ENCODE results near the gene PAF1.
A peak's percentile ranks its signal among the peaks of the same experiment; 100 is the strongest.

Gene PAF1

DNA sequence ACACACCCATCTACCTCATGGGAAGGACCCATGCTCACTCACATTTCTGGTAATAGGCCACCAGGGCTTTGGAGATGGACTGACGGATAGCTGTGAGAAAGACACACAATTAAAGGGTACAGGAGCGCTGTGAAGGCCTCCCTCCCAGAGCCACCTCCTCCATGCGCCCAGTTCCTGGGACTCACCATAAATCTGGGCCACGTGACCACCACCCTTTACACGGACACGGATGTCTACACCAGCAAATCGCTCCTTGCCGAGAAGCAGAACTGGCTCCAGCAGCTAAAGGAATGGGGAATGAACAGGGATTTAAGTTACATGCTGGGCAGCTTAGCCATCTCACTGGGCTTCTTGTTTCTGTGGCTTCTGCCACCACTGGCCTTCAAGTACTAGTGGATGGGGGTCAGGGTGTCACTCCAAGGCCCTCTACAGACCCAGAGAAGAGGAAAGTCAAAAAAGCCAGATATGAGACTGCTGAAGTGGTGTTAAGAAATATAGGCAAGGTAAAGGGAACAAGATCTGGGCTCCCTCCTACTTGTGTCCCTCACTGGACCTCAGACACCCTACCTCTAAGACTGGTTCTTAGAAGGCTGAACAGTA is 42.7 kb upstream of the PAF1 start:
- Histone ChIP-seq H3K27ac (no peak overlapping the region), H3K4me3 (peak overlapping the region; percentile 97)
- DNase-seq (ENCODE audit: low spot score) = no peak
- TF ChIP-seq, protein P1, sequence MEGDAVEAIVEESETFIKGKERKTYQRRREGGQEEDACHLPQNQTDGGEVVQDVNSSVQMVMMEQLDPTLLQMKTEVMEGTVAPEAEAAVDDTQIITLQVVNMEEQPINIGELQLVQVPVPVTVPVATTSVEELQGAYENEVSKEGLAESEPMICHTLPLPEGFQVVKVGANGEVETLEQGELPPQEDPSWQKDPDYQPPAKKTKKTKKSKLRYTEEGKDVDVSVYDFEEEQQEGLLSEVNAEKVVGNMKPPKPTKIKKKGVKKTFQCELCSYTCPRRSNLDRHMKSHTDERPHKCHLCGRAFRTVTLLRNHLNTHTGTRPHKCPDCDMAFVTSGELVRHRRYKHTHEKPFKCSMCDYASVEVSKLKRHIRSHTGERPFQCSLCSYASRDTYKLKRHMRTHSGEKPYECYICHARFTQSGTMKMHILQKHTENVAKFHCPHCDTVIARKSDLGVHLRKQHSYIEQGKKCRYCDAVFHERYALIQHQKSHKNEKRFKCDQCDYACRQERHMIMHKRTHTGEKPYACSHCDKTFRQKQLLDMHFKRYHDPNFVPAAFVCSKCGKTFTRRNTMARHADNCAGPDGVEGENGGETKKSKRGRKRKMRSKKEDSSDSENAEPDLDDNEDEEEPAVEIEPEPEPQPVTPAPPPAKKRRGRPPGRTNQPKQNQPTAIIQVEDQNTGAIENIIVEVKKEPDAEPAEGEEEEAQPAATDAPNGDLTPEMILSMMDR (IDR thresholded peaks at IDR 0.05) = no peak

DNA sequence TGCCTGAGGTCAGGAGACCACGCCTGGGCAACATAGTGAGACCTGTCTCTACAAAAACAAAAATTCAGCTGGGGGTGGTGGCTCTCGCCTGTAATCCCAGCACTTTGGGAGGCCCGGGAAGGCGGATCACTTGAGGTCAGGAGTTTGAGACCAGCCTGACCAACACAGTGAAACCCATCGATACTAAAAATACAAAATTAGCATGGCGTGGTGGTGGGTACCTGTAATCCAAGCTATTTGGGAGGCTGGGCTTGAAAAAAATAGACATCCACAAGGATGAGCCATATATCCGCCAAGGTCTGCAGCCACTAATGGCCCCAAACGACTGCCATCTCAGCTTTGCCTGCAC is 41.7 kb upstream of the PAF1 start:
- no peak overlapping the region for H3K27ac ChIP-seq
- TF ChIP-seq, protein P1 (IDR thresholded peaks at IDR 0.05) = no peak

DNA sequence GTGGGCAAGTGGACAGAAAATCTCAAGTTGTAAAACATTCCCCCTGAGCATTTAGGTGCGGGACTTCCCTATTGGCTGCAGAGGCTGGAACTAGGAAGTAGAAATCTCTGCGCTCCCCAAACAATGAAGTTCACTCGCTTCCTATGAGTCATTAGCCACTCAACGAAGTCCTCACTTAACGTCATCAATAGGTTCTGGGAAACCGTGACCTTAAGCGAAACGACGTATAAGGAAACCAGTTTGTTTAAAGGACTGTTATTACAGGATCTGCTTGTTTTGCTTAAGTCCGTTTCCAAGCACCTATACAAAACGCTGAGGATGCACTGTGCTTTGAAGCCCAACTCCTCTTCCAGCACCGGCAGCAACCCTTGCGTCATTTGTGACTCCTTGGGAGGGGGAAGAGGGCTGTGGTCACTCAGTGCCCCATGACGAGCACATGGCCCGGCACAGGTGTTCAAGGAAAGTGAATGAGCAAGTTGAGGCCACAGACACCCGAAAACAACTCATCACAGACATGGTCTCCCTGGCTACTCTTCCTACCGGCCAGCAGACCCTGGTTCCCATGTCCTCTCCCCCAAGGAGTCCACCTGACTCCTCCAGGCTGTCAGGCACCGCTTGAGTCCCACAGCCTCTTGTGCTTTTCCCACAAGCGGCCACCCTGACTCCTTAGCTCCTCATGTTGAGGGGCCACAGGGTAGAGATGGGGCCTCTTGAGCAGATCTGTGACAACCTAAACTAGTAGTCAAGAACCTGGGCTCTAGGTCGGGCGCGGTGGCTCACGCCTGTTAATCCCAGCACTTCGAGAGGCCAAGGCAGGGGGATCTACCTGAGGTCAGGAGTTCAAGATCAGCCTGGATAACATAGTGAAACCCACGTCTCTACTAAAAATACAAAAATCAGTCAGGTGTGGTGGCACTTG is 40.0 kb upstream of the PAF1 start:
- DNase-seq (ENCODE audit: low spot score) = peak; percentile 74
- Histone ChIP-seq H3K27ac (peak overlapping the region; percentile 27 to 84), H3K4me3 (peak overlapping the region; percentile 37)
- TF ChIP-seq, protein P1 (IDR thresholded peaks at IDR 0.05) = no peak

More for the DNA sequence above, 41.7 kb upstream of the PAF1 start:
- no peak overlapping the region for H3K4me3 ChIP-seq
- DNase-seq (ENCODE audit: low spot score) = no peak

DNA sequence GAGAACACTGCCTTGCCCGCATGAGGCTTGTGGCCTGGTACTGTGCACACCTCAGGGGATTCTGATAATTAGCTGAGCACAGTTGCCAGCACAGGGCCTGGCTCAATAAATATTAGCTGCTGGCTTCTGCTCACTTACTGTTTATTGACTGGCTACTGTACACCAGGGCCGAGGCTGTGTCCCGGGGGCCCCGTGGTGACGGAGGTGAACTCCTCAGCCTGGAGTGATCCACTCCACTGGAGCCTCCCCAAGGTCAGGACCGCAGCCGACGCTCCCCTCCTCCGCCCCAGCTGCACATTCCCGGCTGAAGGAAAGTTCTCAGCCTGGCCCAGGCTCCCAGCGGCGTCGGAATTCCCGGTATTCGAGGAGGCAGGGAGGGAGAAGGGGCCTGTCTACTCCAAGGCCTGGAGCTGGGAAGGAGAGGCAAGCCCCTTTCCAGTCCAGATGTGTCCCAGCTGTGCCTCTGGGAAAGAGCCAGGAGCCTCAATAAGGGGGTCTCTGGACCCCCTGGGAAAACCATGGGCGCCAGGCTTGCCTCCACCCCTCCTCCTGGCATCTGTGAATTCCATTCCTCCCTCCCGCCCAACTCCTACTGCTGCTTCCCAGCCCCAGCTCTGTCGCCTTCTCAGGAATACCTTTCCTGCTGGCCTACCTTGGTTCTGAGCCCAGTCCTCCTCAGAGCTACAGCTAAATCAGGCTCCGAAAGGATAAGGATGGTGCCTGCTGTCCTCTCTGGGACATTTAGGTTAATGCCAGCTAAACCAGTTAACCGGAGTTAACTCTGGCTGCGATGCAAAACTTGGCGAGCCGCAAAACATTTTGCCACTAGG is 37.6 kb upstream of the PAF1 start:
- DNase-seq (ENCODE audit: low spot score) = peak; percentile 89

GRCh38 chr19:39427707-39428106 is 36.8 kb upstream of the PAF1 start:
- Histone ChIP-seq H3K27ac (peak overlapping the region in 1 of 2 donors; percentile 88), H3K4me3 (no peak overlapping the region)
- DNase-seq (ENCODE audit: low spot score) = no peak
- TF ChIP-seq, protein P1 (IDR thresholded peaks at IDR 0.05) = no peak

More for the DNA sequence above, 37.6 kb upstream of the PAF1 start:
- Histone ChIP-seq H3K4me3 (peak overlapping the region; percentile 29), H3K27ac (peak overlapping the region; percentile 40 to 88)
- TF ChIP-seq, protein P1 (IDR thresholded peaks at IDR 0.05) = no peak

DNA sequence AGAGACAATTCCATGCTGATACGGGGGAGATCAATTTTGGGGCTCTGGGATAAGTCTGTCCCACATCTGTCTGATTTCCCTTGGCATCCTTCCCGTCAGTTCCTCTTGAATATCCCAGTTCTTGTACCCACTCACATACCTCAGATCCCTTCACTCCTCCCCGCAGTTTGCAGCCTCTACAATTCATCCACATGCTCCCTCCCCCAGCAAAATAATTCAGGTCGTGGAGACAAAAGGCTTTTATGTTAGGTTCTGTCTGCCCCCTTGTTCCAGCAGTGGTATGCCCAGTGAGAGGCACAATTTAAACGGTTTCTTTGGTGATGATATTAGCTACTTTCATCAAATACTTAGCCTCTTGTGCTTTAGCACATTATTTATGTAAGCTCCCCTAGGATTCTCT is 35.3 kb upstream of the PAF1 start:
- no peak overlapping the region for H3K4me3 ChIP-seq
- H3K27ac ChIP-seq = no peak overlapping the region
- no peak for DNase-seq (ENCODE audit: low spot score)
- TF ChIP-seq, protein P1 (IDR thresholded peaks at IDR 0.05) = no peak
